Neural cell (in vitro differentiated cells): ENCODE data around the gene GOLGA6B. TPM values are rescaled to one million over a fixed set of nuclear protein-coding genes. Genes with fewer than 3 reads are reported as not detected.

Experiments
- H2AFZ ChIP-seq: fragments of 200-600, 300-800 bp; sonication (generic), shearing (Covaris generic); 2 replicates; pipeline ENCODE4 v1.6.0; 2014; ENCODE audit warnings: low read depth, mild to moderate bottlenecking, antibody characterized with exemption, low read length, moderate library complexity
- H3F3A ChIP-seq: fragments of 200-600 bp; shearing (Covaris generic); 2 replicates; pipeline ENCODE4 v1.6.1; 2016; ENCODE audit warnings: mild to moderate bottlenecking, moderate library complexity, mixed read lengths, antibody characterized with exemption, low read length; ENCODE audit not compliant: insufficient read depth, poor library complexity, severe bottlenecking
- H3K27ac ChIP-seq: fragments of 200-600, 300-800 bp; sonication (generic), shearing (Covaris generic); 2 replicates; pipeline ENCODE4 v1.5.1; 2014; ENCODE audit warnings: mild to moderate bottlenecking, low read length, moderate library complexity
- H3K27me3 ChIP-seq: fragments of 300-800, 200-600 bp; sonication (generic), shearing (Covaris generic); 2 replicates; pipeline ENCODE4 v1.6.0; 2014; ENCODE audit warnings: mild to moderate bottlenecking, low read depth, low read length, moderate library complexity; ENCODE audit not compliant: insufficient read depth
- H3K36me3 ChIP-seq: fragments of 300-800, 200-600 bp; sonication (generic), shearing (Covaris generic); 2 replicates; pipeline ENCODE4 v1.5.1; 2014; ENCODE audit warnings: mild to moderate bottlenecking, antibody characterized with exemption, low read length, moderate library complexity; ENCODE audit not compliant: insufficient read depth
- H3K4me2 ChIP-seq: fragments of 300-800, 200-600 bp; sonication (generic), shearing (Covaris generic); 2 replicates; pipeline ENCODE4 v1.6.0; 2014; ENCODE audit warnings: mild to moderate bottlenecking, low read length
- H3K4me3 ChIP-seq: fragments of 300-800, 200-600 bp; sonication (generic), shearing (Covaris generic); 2 replicates; pipeline ENCODE4 v1.5.1; 2014; ENCODE audit warnings: mild to moderate bottlenecking, low read length, moderate library complexity
- H3K79me2 ChIP-seq: fragments of 200-600 bp; shearing (Covaris generic); replicated peaks from 2 replicates; pipeline ENCODE4 v1.6.0; 2014; ENCODE audit warnings: mild to moderate bottlenecking, low read length, moderate library complexity; ENCODE audit not compliant: insufficient read depth
- H3K9ac ChIP-seq: fragments of 300-800, 200-600 bp; sonication (generic), shearing (Covaris generic); 2 replicates; pipeline ENCODE4 v1.6.1; 2016; ENCODE audit warnings: mild to moderate bottlenecking, low read length, mixed read lengths
- H3K9me2 ChIP-seq: fragments of 200-600 bp; shearing (Covaris generic); 2 replicates; pipeline ENCODE4 v1.6.1; 2016; ENCODE audit warnings: mild to moderate bottlenecking, low read length, mixed read lengths; ENCODE audit not compliant: insufficient read depth
- H3K9me3 ChIP-seq: fragments of 200-600, 300-800 bp; sonication (generic), shearing (Covaris generic); 2 replicates; pipeline ENCODE4 v1.6.1; 2016; ENCODE audit warnings: mild to moderate bottlenecking, mixed run types, low read length, moderate library complexity, mixed read lengths
- H4K20me1 ChIP-seq: fragments of 200-600 bp; shearing (Covaris generic); 2 replicates; pipeline ENCODE4 v1.6.1; 2016; ENCODE audit warnings: mild to moderate bottlenecking, mixed run types; ENCODE audit not compliant: insufficient read depth
- CTCF ChIP-seq: fragments of 450-650 bp; IDR thresholded peaks from 2 replicates; pipeline ENCODE4 v1.5.1; 2014; ENCODE audit warnings: antibody characterized with exemption, mild to moderate bottlenecking, moderate library complexity; ENCODE audit not compliant: poor library complexity, severe bottlenecking
- EP300 ChIP-seq: fragments of 450-650 bp; conservative IDR thresholded peaks from 2 replicates; pipeline ENCODE4 v1.6.1; 2014; ENCODE audit warnings: antibody characterized with exemption, mild to moderate bottlenecking, moderate library complexity; ENCODE audit not compliant: poor library complexity, severe bottlenecking
- EZH2 ChIP-seq: fragments of 200-600, 300-800 bp; shearing (Covaris generic), sonication (generic); IDR thresholded peaks from 2 replicates; pipeline ENCODE4 v1.6.1; 2014; ENCODE audit warnings: antibody characterized with exemption, low read length, borderline replicate concordance, mild to moderate bottlenecking; ENCODE audit not compliant: insufficient read depth, poor library complexity, severe bottlenecking
- MXI1 ChIP-seq: fragments of 450-650 bp; conservative IDR thresholded peaks from 2 replicates; pipeline ENCODE4 v1.6.1; 2014; ENCODE audit warnings: antibody characterized with exemption, mild to moderate bottlenecking; ENCODE audit not compliant: poor library complexity, severe bottlenecking
- POLR2AphosphoS5 ChIP-seq: IDR thresholded peaks from 2 replicates; pipeline ENCODE4 v1.6.1; 2012
- RAD21 ChIP-seq: fragments of 450-650 bp; conservative IDR thresholded peaks from 2 replicates; pipeline ENCODE4 v1.6.1; 2014; ENCODE audit warnings: antibody characterized with exemption, mild to moderate bottlenecking, moderate library complexity
- SMC3 ChIP-seq: fragments of 450-650 bp; conservative IDR thresholded peaks from 2 replicates; pipeline ENCODE4 v1.6.1; 2014; ENCODE audit warnings: antibody characterized with exemption, mild to moderate bottlenecking, moderate library complexity; ENCODE audit not compliant: poor library complexity
- TAF1 ChIP-seq: IDR thresholded peaks from 2 replicates; pipeline ENCODE4 v1.6.1; 2012; ENCODE audit warnings: low read depth
- polyA plus RNA-seq: library from polyadenylated mRNA; depleted of rRNA; stranded (reverse); fragments of >200 nt; gene quantifications from 2 replicates; pipeline ENCODE4 v1.2.3, GENCODE V29; 2014
- TF ChIP-seq, protein P1 (sequence below): IDR thresholded peaks from 2 replicates; pipeline ENCODE4 v1.6.1; 2012; ENCODE audit warnings: borderline replicate concordance

GOLGA6B gene
- polyA plus RNA-seq, 1 donor from 2014 or later, result not detected

DNA sequence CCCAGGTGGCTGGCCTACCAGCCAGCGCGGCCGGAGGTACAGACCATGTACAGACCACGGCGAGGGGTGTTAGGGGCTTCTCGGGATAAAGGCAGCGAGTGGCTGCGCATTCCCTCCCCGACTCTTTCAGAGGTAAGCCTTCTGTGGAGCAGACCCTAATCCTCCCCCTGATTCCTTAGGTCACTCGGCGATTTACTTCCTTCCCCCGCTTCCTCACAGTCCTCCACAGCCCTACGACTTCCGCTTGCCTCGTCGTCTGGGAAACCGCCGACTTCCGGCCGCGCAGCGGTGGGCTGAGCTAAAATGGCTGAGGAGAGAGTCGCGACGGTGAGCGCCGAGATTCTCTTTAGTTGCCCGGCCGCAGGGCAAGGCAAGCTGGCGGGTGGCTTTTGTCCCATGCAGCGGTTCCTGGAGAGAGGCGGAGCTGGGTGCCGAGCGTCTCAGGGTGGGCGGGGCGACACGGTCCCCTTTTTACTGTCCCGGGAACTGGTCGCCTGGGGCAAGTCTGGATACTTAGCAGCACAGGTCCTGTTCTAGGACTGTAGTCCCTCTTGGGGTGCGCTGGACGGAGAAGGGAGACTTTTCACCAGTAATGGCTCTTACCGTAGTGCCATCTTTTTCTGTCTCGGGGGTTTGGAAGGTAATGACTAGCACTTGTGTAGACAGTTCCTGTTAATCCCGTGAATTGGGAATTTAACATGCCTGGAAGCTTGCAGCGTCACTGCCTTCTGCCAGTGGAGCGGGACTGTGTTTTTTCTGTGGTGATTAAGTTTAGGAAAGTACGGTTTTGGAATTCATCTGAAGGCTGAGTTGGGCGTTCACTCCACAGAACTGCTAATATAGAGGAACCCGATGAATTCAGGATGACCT is 31.7 kb downstream of the GOLGA6B start, which contains the start of the genes BBS4 and HIGD2B:
Gene BBS4 (plus strand): TSS at position 283 of the 870 bp plus-strand sequence. CDS start 21 bp downstream, at position 304.
Gene HIGD2B (minus strand): TSS at position 258 of the 870 bp plus-strand sequence. CDS start 9,808 bp downstream, outside the sequence.
- no peaks in the 10 kb centered on the region for H4K20me1 ChIP-seq

DNA sequence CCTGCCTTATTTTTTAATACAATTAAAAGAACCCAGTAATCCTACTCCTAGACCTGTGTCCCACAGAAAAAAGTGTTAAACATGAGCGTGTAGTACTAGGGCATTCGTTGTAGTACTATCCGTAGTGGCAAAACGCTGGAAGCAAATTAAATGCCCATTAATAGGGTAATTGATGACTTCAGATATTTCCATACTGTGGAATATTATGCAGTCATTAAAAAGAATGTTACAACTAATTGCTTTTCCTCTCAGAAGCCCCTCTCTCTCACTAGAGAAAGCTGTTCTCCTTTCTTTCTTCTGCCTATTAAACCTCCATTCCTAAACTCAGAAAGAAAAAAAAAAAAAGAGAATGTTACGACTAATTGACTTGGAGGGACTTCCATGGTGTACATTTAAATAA is 34.2 kb downstream of the GOLGA6B start:
- Histone ChIP-seq H3K9me3 (no peaks in the 10 kb centered on the region), H3K4me2 (no peak overlapping the region), H3K9me2 (no peaks in the 10 kb centered on the region), H3K27me3 (no peaks in the 10 kb centered on the region), H3K36me3 (no peaks in the 10 kb centered on the region), H3F3A (no peaks in the 10 kb centered on the region), H3K27ac (no peak overlapping the region), H4K20me1 (no peaks in the 10 kb centered on the region), H3K9ac (no peak overlapping the region), H2AFZ (no peak overlapping the region), H3K79me2 (peaks cover 28% of the 10 kb centered on the region), H3K4me3 (no peak overlapping the region)
- TF ChIP-seq EZH2, result no peak
- TF ChIP-seq MXI1, result no peak
- TF ChIP-seq RAD21, result no peak
- TF ChIP-seq SMC3, result no peak
- no peak for TF ChIP-seq TAF1
- TF ChIP-seq EP300, result no peak
- TF ChIP-seq, protein P1, sequence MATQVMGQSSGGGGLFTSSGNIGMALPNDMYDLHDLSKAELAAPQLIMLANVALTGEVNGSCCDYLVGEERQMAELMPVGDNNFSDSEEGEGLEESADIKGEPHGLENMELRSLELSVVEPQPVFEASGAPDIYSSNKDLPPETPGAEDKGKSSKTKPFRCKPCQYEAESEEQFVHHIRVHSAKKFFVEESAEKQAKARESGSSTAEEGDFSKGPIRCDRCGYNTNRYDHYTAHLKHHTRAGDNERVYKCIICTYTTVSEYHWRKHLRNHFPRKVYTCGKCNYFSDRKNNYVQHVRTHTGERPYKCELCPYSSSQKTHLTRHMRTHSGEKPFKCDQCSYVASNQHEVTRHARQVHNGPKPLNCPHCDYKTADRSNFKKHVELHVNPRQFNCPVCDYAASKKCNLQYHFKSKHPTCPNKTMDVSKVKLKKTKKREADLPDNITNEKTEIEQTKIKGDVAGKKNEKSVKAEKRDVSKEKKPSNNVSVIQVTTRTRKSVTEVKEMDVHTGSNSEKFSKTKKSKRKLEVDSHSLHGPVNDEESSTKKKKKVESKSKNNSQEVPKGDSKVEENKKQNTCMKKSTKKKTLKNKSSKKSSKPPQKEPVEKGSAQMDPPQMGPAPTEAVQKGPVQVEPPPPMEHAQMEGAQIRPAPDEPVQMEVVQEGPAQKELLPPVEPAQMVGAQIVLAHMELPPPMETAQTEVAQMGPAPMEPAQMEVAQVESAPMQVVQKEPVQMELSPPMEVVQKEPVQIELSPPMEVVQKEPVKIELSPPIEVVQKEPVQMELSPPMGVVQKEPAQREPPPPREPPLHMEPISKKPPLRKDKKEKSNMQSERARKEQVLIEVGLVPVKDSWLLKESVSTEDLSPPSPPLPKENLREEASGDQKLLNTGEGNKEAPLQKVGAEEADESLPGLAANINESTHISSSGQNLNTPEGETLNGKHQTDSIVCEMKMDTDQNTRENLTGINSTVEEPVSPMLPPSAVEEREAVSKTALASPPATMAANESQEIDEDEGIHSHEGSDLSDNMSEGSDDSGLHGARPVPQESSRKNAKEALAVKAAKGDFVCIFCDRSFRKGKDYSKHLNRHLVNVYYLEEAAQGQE, result no peak

More for the DNA sequence above, 31.7 kb downstream of the GOLGA6B start, which contains the start of the genes BBS4 and HIGD2B:
- H3F3A ChIP-seq, result no peaks in the 10 kb centered on the region
- TF ChIP-seq, protein P1, result peak; percentile 85
- TF ChIP-seq SMC3 (no peak), POLR2AphosphoS5 (peak; percentile 90), RAD21 (no peak), EZH2 (no peak), TAF1 (peak; percentile 96), MXI1 (peak; percentile 79), CTCF (no peak), EP300 (no peak)
- no peaks in the 10 kb centered on the region for H3K9me3 ChIP-seq
- H3K4me3 ChIP-seq, result peak within 1 kb of the TSS; percentile 81
- H3K36me3 ChIP-seq, result no peaks in the 10 kb centered on the region
- H3K9ac ChIP-seq, result peak within 1 kb of the TSS; percentile 80
- H3K79me2 ChIP-seq, result peaks cover 23% of the 10 kb centered on the region
- no peaks in the 10 kb centered on the region for H3K9me2 ChIP-seq
- H2AFZ ChIP-seq, result peak within 1 kb of the TSS; percentile 96
- H3K27me3 ChIP-seq, result no peaks in the 10 kb centered on the region
- peak within 1 kb of the TSS; percentile 87 for H3K27ac ChIP-seq
- H3K4me2 ChIP-seq, result peak within 1 kb of the TSS; percentile 91
